ENCODE data around the gene MUC12. TPM values are rescaled to one million over a fixed set of nuclear protein-coding genes. Genes with fewer than 3 reads are reported as not detected.

The MUC12 gene
- total RNA-seq, 4 donors from 2014 or later: not detected

- H3K27ac ChIP-seq: no peak overlapping the region
- TF ChIP-seq POLR2A (IDR thresholded peaks at IDR 0.05) (no peak), CTCF (IDR thresholded peaks at IDR 0.05) (no peak)
- H3K4me3 ChIP-seq (replicated peaks in 1 of 3): no peak overlapping the region
- 77 to 80% methylated on average over 9 of the region's 9 CpGs for WGBS, 2 donors
- intact Hi-C loops (cut with DNase I): no loop called here
- no peaks in the 10 kb centered on the region for H3K36me3 ChIP-seq
- no peaks in the 10 kb centered on the region for H3K4me1 ChIP-seq
- no peaks in the 10 kb centered on the region for H3K9me3 ChIP-seq
- DNase-seq: no peak
- no peaks in the 10 kb centered on the region for H3K27me3 ChIP-seq
These were observed 27.2 kb upstream of the MUC12 start for GRCh38 chr7:100942045-100942774.

GRCh38 chr7:100943693-100944092 is 25.7 kb upstream of the MUC12 start:
- TF ChIP-seq CTCF (IDR thresholded peaks at IDR 0.05) (no peak), POLR2A (IDR thresholded peaks at IDR 0.05) (no peak)
- intact Hi-C loops (cut with DNase I): no loop called here
- WGBS, 2 donors: 62 to 71% methylated on average over 5 of the region's 5 CpGs

GRCh38 chr7:100944138-100944537 is 25.2 kb upstream of the MUC12 start:
- no peak for DNase-seq
- H3K36me3 ChIP-seq: no peaks in the 10 kb centered on the region
- intact Hi-C loops (cut with DNase I): no loop called here
- no peaks in the 10 kb centered on the region for H3K9me3 ChIP-seq
- H3K4me1 ChIP-seq: no peaks in the 10 kb centered on the region
- WGBS, 2 donors: 78 to 92% methylated on average over 4 of the region's 4 CpGs
- H3K4me3 ChIP-seq (replicated peaks in 1 of 3): no peak overlapping the region
- TF ChIP-seq POLR2A (IDR thresholded peaks at IDR 0.05): no peak
- TF ChIP-seq CTCF (IDR thresholded peaks at IDR 0.05): no peak
- H3K27ac ChIP-seq: no peak overlapping the region
- no peaks in the 10 kb centered on the region for H3K27me3 ChIP-seq

More at GRCh38 chr7:100943693-100944092, 25.7 kb upstream of the MUC12 start:
- no peak for DNase-seq
- Histone ChIP-seq H3K9me3 (no peaks in the 10 kb centered on the region), H3K4me1 (no peaks in the 10 kb centered on the region), H3K27me3 (no peaks in the 10 kb centered on the region), H3K4me3 (replicated peaks in 1 of 3) (no peak overlapping the region), H3K36me3 (no peaks in the 10 kb centered on the region), H3K27ac (no peak overlapping the region)

GRCh38 chr7:100946111-100946510 is 23.3 kb upstream of the MUC12 start:
- no peak for DNase-seq
- no peaks in the 10 kb centered on the region for H3K4me1 ChIP-seq
- no peaks in the 10 kb centered on the region for H3K9me3 ChIP-seq
- no peaks in the 10 kb centered on the region for H3K27me3 ChIP-seq
- no peaks in the 10 kb centered on the region for H3K36me3 ChIP-seq
- H3K4me3 ChIP-seq (replicated peaks in 1 of 3): no peak overlapping the region
- intact Hi-C loops (cut with DNase I): no loop called here
- WGBS, 2 donors: 69 to 76% methylated on average over 4 of the region's 4 CpGs
- no peak overlapping the region for H3K27ac ChIP-seq
- TF ChIP-seq POLR2A (IDR thresholded peaks at IDR 0.05): no peak
- TF ChIP-seq CTCF (IDR thresholded peaks at IDR 0.05): no peak

- no peaks in the 10 kb centered on the region for H3K27me3 ChIP-seq
- TF ChIP-seq CTCF (IDR thresholded peaks at IDR 0.05) (no peak), POLR2A (IDR thresholded peaks at IDR 0.05) (no peak)
These were observed 22.5 kb upstream of the MUC12 start for GRCh38 chr7:100946766-100947365.

More at GRCh38 chr7:100946766-100947365, 22.5 kb upstream of the MUC12 start:
- Histone ChIP-seq H3K9me3 (no peaks in the 10 kb centered on the region), H3K36me3 (no peaks in the 10 kb centered on the region), H3K27ac (no peak overlapping the region), H3K4me3 (replicated peaks in 1 of 3) (no peak overlapping the region), H3K4me1 (no peaks in the 10 kb centered on the region)
- 75 to 79% methylated on average over 11 of the region's 11 CpGs for WGBS, 2 donors
- intact Hi-C loops (cut with DNase I): no loop called here
- no peak for DNase-seq

Measured in thyroid gland (tissue), 4 donors.